Gastroesophageal sphincter (tissue), 2 donors: ENCODE measurements around the gene FRMD3.

ENCODE experiments used
- POLR2A ChIP-seq, 2 donors: fragments of 450-650 bp; IDR thresholded peaks; one replicate each; pipeline ENCODE4 v1.6.1; 2017; ENCODE audit warnings: antibody characterized with exemption in 2 of 2, mild to moderate bottlenecking in 2 of 2, moderate library complexity in 1 of 2
- POLR2AphosphoS5 ChIP-seq: sonication (generic); formaldehyde crosslinking; IDR thresholded peaks from one replicate; pipeline ENCODE4 v1.6.1; 2017; ENCODE audit warnings: antibody characterized with exemption

GRCh38 chr9:83339435-83339834 lies 198.8 kb downstream of the FRMD3 start:
- TF ChIP-seq POLR2A (IDR thresholded peaks at IDR 0.05) (no peak), POLR2AphosphoS5 (no peak)
